SK-N-SH treated with all-trans-retinoic acid at 6 μM for 48 hours (cell line): ENCODE results near the gene KIAA1210.

ENCODE experiments used
- ATAC-seq: fragments of 200-7000 bp; cut with Tn5 transposase; 3 replicates; pipeline ENCODE4 v1.9.1; 2020; ENCODE audit warnings: mild to moderate bottlenecking, moderate library complexity
- ARNTL ChIP-seq: fragments of 450-650 bp; formaldehyde crosslinking; IDR thresholded peaks from 2 replicates; pipeline ENCODE4 v1.5.0; 2020; ENCODE audit warnings: low read depth, mild to moderate bottlenecking, moderate library complexity, borderline replicate concordance
- BACH2 ChIP-seq: fragments of 250-450 bp; sonication (Bioruptor Pico); IDR thresholded peaks from 2 replicates; pipeline ENCODE4 v1.9.0; 2021; ENCODE audit warnings: mild to moderate bottlenecking, borderline replicate concordance
- CREB5 ChIP-seq: fragments of 250-450 bp; sonication (Bioruptor Pico); IDR thresholded peaks from 2 replicates; pipeline ENCODE4 v1.5.1; 2020; ENCODE audit warnings: low read depth, mild to moderate bottlenecking, moderate library complexity
- CSDC2 ChIP-seq: fragments of 250-450 bp; sonication (Bioruptor Pico); IDR thresholded peaks from 2 replicates; pipeline ENCODE4 v1.5.0; 2020; ENCODE audit warnings: mild to moderate bottlenecking, moderate library complexity
- CSRNP3 ChIP-seq: fragments of 250-450 bp; sonication (Bioruptor Pico); IDR thresholded peaks from 2 replicates; pipeline ENCODE4 v1.5.1; 2021; ENCODE audit warnings: mild to moderate bottlenecking, moderate library complexity
- ESRRG ChIP-seq: fragments of 250-450 bp; sonication (Bioruptor Pico); IDR thresholded peaks from 2 replicates; pipeline ENCODE4 v1.6.1; 2021; ENCODE audit warnings: mild to moderate bottlenecking
- GLIS3 ChIP-seq: fragments of 250-450 bp; sonication (Bioruptor Pico); IDR thresholded peaks from 2 replicates; pipeline ENCODE4 v1.5.0; 2020; ENCODE audit warnings: mild to moderate bottlenecking, moderate library complexity
- ISL1 ChIP-seq: fragments of 250-450 bp; sonication (Bioruptor Pico); IDR thresholded peaks from 2 replicates; pipeline ENCODE4 v2.1.2; 2022; ENCODE audit warnings: mild to moderate bottlenecking, moderate library complexity
- OSR1 ChIP-seq: fragments of 250-450 bp; sonication (Bioruptor Pico); IDR thresholded peaks from 2 replicates; pipeline ENCODE4 v1.8.0; 2022; ENCODE audit warnings: moderate library complexity, mild to moderate bottlenecking, inconsistent platforms
- PATZ1 ChIP-seq: fragments of 250-450 bp; sonication (Bioruptor Pico); IDR thresholded peaks from 2 replicates; pipeline ENCODE4 v1.8.0; 2020; ENCODE audit warnings: mild to moderate bottlenecking, moderate library complexity, borderline replicate concordance
- POU6F1 ChIP-seq: fragments of 250-450 bp; sonication (Bioruptor Pico); IDR thresholded peaks from 2 replicates; pipeline ENCODE4 v1.8.0; 2021; ENCODE audit warnings: low read depth, mild to moderate bottlenecking, moderate library complexity, borderline replicate concordance
- PPARA ChIP-seq: fragments of 250-450 bp; sonication (Bioruptor Pico); IDR thresholded peaks from 2 replicates; pipeline ENCODE4 v1.5.0; 2020; ENCODE audit warnings: mild to moderate bottlenecking, borderline replicate concordance
- TCF4 ChIP-seq: fragments of 250-450 bp; sonication (Bioruptor Pico); IDR thresholded peaks from 2 replicates; pipeline ENCODE4 v1.8.0; 2021; ENCODE audit warnings: mild to moderate bottlenecking, moderate library complexity, borderline replicate concordance
- TOX ChIP-seq: fragments of 250-450 bp; sonication (Bioruptor Pico); IDR thresholded peaks from 2 replicates; pipeline ENCODE4 v1.8.0; 2021; ENCODE audit warnings: mild to moderate bottlenecking, moderate library complexity, borderline replicate concordance
- TSHZ2 ChIP-seq: fragments of 250-450 bp; sonication (Bioruptor Pico); IDR thresholded peaks from 2 replicates; pipeline ENCODE4 v1.5.0; 2020; ENCODE audit warnings: mild to moderate bottlenecking, moderate library complexity
- ZFP3 ChIP-seq: fragments of 250-450 bp; sonication (Bioruptor Pico); IDR thresholded peaks from 2 replicates; pipeline ENCODE4 v1.5.0; 2020; ENCODE audit warnings: mild to moderate bottlenecking, moderate library complexity
- ZNF565 ChIP-seq: fragments of 450-650 bp; formaldehyde crosslinking; conservative IDR thresholded peaks from 2 replicates; pipeline ENCODE4 v1.5.0; 2020; ENCODE audit warnings: low read depth, mild to moderate bottlenecking, moderate library complexity
- ZNF8 ChIP-seq: fragments of 450-650 bp; formaldehyde crosslinking; IDR thresholded peaks from 2 replicates; pipeline ENCODE4 v1.5.0; 2020; ENCODE audit warnings: mild to moderate bottlenecking, moderate library complexity

KIAA1210 gene

GRCh38 chrX:119072744-119073143 is 54.9 kb downstream of the KIAA1210 start, which contains the start of gene CT47C1 (continued):
- TF ChIP-seq ARNTL, result no peak
- no peak for TF ChIP-seq TOX (CRISPR knock-in tag)
- TF ChIP-seq CSDC2 (CRISPR knock-in tag), result no peak
- TF ChIP-seq, all 23 proteins: peak for 0

GRCh38 chrX:119071381-119071780 is 56.2 kb downstream of the KIAA1210 start:
- ATAC-seq, result no peak
- no peak for TF ChIP-seq BACH2 (CRISPR knock-in tag)
- TF ChIP-seq TCF4 (CRISPR knock-in tag), result no peak
- no peak for TF ChIP-seq ZFP3 (CRISPR knock-in tag)
- no peak for TF ChIP-seq CREB5
- no peak for TF ChIP-seq PPARA (CRISPR knock-in tag)
- no peak for TF ChIP-seq ZNF565 (CRISPR knock-in tag)
- no peak for TF ChIP-seq GLIS3
- no peak for TF ChIP-seq TSHZ2 (CRISPR knock-in tag)
- no peak for TF ChIP-seq CSRNP3

GRCh38 chrX:119069762-119070161 is 57.9 kb downstream of the KIAA1210 start:
- TF ChIP-seq ZNF8, result no peak
- no peak for TF ChIP-seq BACH2 (CRISPR knock-in tag)
- no peak for TF ChIP-seq TCF4 (CRISPR knock-in tag)
- no peak for TF ChIP-seq PATZ1 (CRISPR knock-in tag)
- no peak for TF ChIP-seq PPARA (CRISPR knock-in tag)
- no peak for TF ChIP-seq GLIS3
- no peak for TF ChIP-seq ARNTL

GRCh38 chrX:119069128-119069527 is 58.5 kb downstream of the KIAA1210 start:
- no peak for ATAC-seq
- no peak for TF ChIP-seq TCF4 (CRISPR knock-in tag)
- no peak for TF ChIP-seq CREB5
- no peak for TF ChIP-seq ZNF565 (CRISPR knock-in tag)
- TF ChIP-seq ESRRG (CRISPR knock-in tag), result no peak
- no peak for TF ChIP-seq ISL1
- no peak for TF ChIP-seq OSR1 (CRISPR knock-in tag)
- no peak for TF ChIP-seq PATZ1 (CRISPR knock-in tag)
- no peak for TF ChIP-seq CSDC2 (CRISPR knock-in tag)
- TF ChIP-seq TSHZ2 (CRISPR knock-in tag), result no peak
- TF ChIP-seq POU6F1 (CRISPR knock-in tag), result no peak
- TF ChIP-seq ZFP3 (CRISPR knock-in tag), result no peak
- TF ChIP-seq GLIS3, result no peak

More at GRCh38 chrX:119069762-119070161, 57.9 kb downstream of the KIAA1210 start:
- no peak for ATAC-seq
